Measurements from ENCODE around the gene C15orf40.
A peak's percentile ranks its signal among the peaks of the same experiment; 100 is the strongest.
"Not testable (repeated sequence)": the region's sequence is repeated elsewhere in the genome, so short reads cannot be mapped to it uniquely, and the experiment has no call there.

The C15orf40 gene

GRCh38 chr15:82952158-82953081, 59.0 kb downstream of the C15orf40 start, which contains the start of gene HOMER2:
HOMER2 (minus strand) TSS chr15:82952720; CDS start chr15:82952535, 185 bp downstream.
- peak in 1 of 2 donors; percentile 3 for DNase-seq (ENCODE audit: low read depth in 2 of 2)

DNA sequence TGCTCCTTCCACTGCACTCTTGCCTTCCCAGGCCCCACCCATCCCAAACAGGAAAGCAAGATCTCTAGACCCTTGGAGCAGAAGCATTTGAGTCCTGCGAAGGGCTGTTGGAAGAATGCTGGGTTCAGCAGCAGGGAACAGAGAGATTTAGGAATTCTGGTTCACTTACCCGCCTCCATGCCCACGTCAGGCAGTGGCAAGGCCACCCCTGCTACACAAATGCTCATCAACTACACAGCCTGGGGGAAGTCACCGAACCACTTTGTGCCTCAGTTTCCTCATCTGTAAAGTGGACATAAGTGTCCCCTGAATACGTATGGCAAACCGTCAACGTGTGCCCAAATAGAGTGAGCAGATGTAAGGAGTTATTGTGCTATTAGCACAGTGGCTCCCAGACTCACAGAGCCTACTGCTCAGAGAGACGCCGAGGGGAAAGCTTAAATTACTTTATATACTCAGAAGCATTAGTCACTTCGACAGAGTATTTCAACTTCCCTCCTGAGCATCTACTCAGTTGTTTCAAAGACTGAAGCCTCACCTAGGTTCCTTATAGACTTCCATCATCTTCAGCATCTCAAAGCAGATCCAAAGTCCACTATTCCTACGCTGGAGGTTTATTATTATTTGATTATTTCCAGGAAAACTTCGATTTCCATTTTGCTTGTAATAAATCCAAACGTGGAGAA, 59.8 kb downstream of the C15orf40 start:
- no peak for DNase-seq (ENCODE audit: low read depth in 2 of 2)

- DNase-seq (ENCODE audit: low read depth in 2 of 2), result no peak
Observed at GRCh38 chr15:82950746-82951370, 60.6 kb downstream of the C15orf40 start.

GRCh38 chr15:82950295-82950694, 61.1 kb downstream of the C15orf40 start:
- no peak for DNase-seq (ENCODE audit: low read depth in 2 of 2)

DNA sequence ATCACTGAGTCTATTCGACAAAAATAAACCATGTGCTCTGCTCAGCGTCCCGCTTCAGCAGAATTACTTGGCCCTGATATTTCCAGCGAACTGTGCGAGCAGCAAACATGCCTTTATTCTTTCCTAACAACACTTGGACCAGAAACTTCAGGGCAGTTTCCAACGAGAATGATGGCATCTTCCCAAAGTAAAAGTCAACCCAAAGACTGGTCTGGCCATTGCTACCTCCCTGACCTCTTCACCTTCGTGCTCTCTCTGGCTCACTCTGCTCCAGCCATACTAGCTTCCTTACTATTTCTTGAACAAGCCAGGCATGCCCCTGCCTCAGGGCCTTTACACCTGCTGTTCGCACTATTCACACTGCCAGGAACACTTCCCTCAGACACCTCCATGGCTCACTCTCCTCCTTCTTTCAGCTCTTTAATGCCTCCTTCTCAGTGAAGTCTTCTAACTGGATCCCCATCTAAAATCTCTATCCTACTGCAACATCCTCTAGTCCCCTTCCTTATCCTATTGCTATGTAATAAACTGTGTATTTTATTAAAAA, 65.2 kb downstream of the C15orf40 start:
- no peak for DNase-seq (ENCODE audit: low read depth in 2 of 2)

DNA sequence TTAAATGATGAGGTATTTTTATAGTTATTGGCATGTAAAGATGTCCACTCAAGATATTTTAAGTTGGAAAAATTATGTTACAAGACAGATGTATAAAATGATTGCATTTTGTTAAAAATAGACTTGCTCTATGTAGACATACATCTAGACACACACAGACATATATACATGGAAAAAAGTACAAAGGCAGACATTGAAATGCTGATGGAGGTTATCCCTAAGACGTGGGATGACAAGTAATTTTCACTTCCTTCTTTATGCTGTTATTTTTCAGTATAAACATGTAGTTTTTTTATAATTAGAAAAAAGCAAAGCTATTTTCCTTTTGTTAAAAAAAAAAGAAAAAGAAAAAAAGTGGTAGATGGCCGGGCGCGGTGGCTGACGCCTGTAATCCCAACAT, 66.1 kb downstream of the C15orf40 start:
- no peak for DNase-seq (ENCODE audit: low read depth in 2 of 2)

- DNase-seq (ENCODE audit: low read depth in 2 of 2), result no peak
Observed at GRCh38 chr15:82944821-82945220, 66.6 kb downstream of the C15orf40 start.

GRCh38 chr15:82944056-82944455, 67.4 kb downstream of the C15orf40 start:
- no peak for DNase-seq (ENCODE audit: low read depth in 2 of 2)

GRCh38 chr15:82943176-82943575, 68.3 kb downstream of the C15orf40 start:
- DNase-seq (ENCODE audit: low read depth in 2 of 2), result no peak

DNA sequence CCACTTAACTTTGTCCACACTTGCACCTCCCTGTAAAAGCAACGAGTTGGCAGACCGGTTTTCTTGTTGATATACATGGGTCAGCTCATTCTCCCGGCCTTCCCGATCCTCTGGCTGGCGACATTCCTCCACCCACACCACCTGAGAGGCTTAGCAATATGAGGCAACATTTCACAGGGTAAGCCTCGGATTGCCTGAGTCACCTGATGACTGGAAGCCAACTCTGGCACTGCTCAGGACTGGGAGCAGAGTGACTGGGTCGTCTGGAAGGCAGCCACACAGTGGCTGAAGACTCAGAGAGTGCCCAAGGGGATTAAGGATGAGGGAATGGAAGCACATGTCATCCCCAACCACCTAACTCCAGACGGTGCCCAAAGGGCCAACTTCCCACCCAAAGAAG, 68.7 kb downstream of the C15orf40 start:
- DNase-seq (ENCODE audit: low read depth in 2 of 2), result no peak

DNA sequence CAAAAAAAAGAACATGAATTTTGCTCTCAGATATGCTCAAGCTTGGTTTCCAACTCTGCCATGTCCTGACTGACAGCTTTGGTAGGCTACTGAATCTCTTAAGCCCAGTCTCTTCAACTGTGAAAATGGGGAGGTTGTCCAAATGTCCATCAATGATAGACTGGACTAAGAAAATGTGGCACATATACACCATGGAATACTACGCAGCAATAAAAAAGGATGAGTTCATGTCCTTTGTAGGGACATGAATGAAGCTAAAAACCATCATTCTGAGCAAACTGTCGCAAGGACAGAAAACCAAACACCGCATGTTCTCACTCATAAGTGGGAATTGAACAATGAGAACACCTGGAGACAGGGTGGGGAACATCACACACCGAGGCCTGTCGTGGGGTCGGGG, 71.8 kb downstream of the C15orf40 start:
- DNase-seq (ENCODE audit: low read depth in 2 of 2), result not testable (repeated sequence)
